Suprapubic skin (tissue), 3 donors: ENCODE data around the gene PRKCE.

Experiments used
- CTCF ChIP-seq, 2 donors: fragments of 200-600 bp in 1 of 2; fragments of 450-650 bp in 1 of 2; sonication (generic) in 1 of 2; IDR thresholded peaks; one replicate each; pipeline ENCODE4 v1.5.1; 2016 to 2019; ENCODE audit warnings: antibody characterized with exemption in 2 of 2, mild to moderate bottlenecking in 1 of 2, moderate library complexity in 1 of 2
- POLR2A ChIP-seq, 2 donors: fragments of 450-650 bp; IDR thresholded peaks; one replicate each; pipeline ENCODE4 v1.6.1; 2017; ENCODE audit warnings: antibody characterized with exemption in 2 of 2, mild to moderate bottlenecking in 2 of 2, moderate library complexity in 2 of 2

GRCh38 chr2:45992741-45993475 is 341.4 kb downstream of the PRKCE start:
- TF ChIP-seq CTCF (IDR thresholded peaks at IDR 0.05), result no peak
- TF ChIP-seq POLR2A (IDR thresholded peaks at IDR 0.05), result no peak
